ENCODE measurements around the gene ANAPC15. TPM values are rescaled to one million over a fixed set of nuclear protein-coding genes. Genes with fewer than 3 reads are reported as not detected.

The ANAPC15 gene
- total RNA-seq, 4 donors from 2014 or later, result 13.2 to 26.9 (median 22.8) TPM

DNA sequence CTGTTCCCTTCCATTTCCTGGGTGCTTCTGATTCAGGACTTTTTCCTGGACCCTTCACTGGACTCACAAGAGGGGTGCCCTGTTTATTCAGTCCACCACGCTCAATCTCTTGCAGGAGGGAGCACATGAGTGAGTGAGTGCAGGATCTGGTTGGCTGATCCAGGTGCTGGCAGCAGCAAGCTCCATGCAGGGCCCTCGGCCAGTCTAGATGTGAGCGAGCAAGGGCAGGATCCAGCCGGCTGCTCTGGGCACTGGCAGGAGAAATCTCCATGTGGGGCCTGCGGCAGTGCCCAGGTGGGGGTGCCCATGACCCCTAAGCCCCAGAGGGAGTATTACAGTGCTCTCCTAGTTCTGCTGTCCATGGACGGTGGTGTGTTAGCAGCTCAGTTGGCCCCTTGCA is 11.6 kb upstream of the ANAPC15 start:
- no peak for TF ChIP-seq CTCF (IDR thresholded peaks at IDR 0.05)
- no peak for ATAC-seq (ENCODE audit: low FRiP score)
- DNase-seq (ENCODE audit: low spot score), result no peak

- no peak for TF ChIP-seq CTCF (IDR thresholded peaks at IDR 0.05)
- no peak for DNase-seq (ENCODE audit: low spot score)
- no peak for ATAC-seq (ENCODE audit: low FRiP score)
Measured at GRCh38 chr11:72123117-72123653, 10.7 kb upstream of the ANAPC15 start.

- ATAC-seq (ENCODE audit: low FRiP score) (no peak), DNase-seq (ENCODE audit: low spot score) (no peak)
- TF ChIP-seq CTCF (IDR thresholded peaks at IDR 0.05), result no peak
Measured at GRCh38 chr11:72122607-72123006, 10.1 kb upstream of the ANAPC15 start.

GRCh38 chr11:72120930-72121329 is 8.4 kb upstream of the ANAPC15 start:
- DNase-seq (ENCODE audit: low spot score) (no peak), ATAC-seq (ENCODE audit: low FRiP score) (no peak)
- TF ChIP-seq CTCF (IDR thresholded peaks at IDR 0.05), result no peak

- ATAC-seq (ENCODE audit: low FRiP score) (no peak), DNase-seq (ENCODE audit: low spot score) (no peak)
- no peak for TF ChIP-seq CTCF (IDR thresholded peaks at IDR 0.05)
Measured at GRCh38 chr11:72119198-72119597, 6.7 kb upstream of the ANAPC15 start.

GRCh38 chr11:72116019-72116755 is 3.7 kb upstream of the ANAPC15 start:
- no peak for DNase-seq (ENCODE audit: low spot score)
- TF ChIP-seq CTCF (IDR thresholded peaks at IDR 0.05), result no peak
- ATAC-seq (ENCODE audit: low FRiP score), result no peak

GRCh38 chr11:72114570-72114969 is 2.1 kb upstream of the ANAPC15 start:
- ATAC-seq (ENCODE audit: low FRiP score), result no peak
- TF ChIP-seq CTCF (IDR thresholded peaks at IDR 0.05), result no peak
- DNase-seq (ENCODE audit: low spot score), result no peak

All from omental fat pad (tissue), 4 donors.